CD14-positive monocyte (primary cell): Measurements from ENCODE around the gene YES1. TPM values are rescaled to one million over a fixed set of nuclear protein-coding genes. Genes with fewer than 3 reads are reported as not detected.

Source experiments
- DNase-seq, 3 donors: peaks; one replicate each; pipeline ENCODE4 v3.0.0-alpha.2; 2011 to 2022
- H2AFZ ChIP-seq: 2 replicates; pipeline ENCODE4 v1.6.0; 2012; ENCODE audit warnings: mild to moderate bottlenecking, low read depth, low read length, inconsistent platforms; ENCODE audit not compliant: insufficient read depth, poor library complexity, severe bottlenecking
- H3K27ac ChIP-seq, 2 donors: 1 replicate in 1 of 2; 2 replicates in 1 of 2; pipeline ENCODE4 v1.5.1; 2012 to 2013; ENCODE audit warnings: low read length in 2 of 2, control low read depth in 1 of 2, inconsistent platforms in 1 of 2, low read depth in 1 of 2, mild to moderate bottlenecking in 1 of 2
- H3K27me3 ChIP-seq, 2 donors: one replicate each; pipeline versions ENCODE4 v1.6.0 to v1.6.1; 2011 to 2013; ENCODE audit warnings: low read length in 2 of 2; ENCODE audit not compliant: control insufficient read depth in 2 of 2, insufficient read depth in 2 of 2
- H3K36me3 ChIP-seq, 2 donors: replicated peaks in 1 of 2; 1 replicate in 1 of 2; 2 replicates in 1 of 2; pipeline versions ENCODE4 v1.5.1 to v1.6.1; 2012 to 2013; ENCODE audit warnings: low read length in 2 of 2, control low read depth in 1 of 2, inconsistent platforms in 1 of 2, mild to moderate bottlenecking in 1 of 2; ENCODE audit not compliant: insufficient read depth in 2 of 2, control insufficient read depth in 1 of 2
- H3K4me1 ChIP-seq, 2 donors: 1 replicate in 1 of 2; 2 replicates in 1 of 2; pipeline versions ENCODE4 v1.5.1 to v1.6.1; 2012 to 2013; ENCODE audit warnings: low read length in 2 of 2, control low read depth in 1 of 2, inconsistent platforms in 1 of 2, mild to moderate bottlenecking in 1 of 2, moderate library complexity in 1 of 2; ENCODE audit not compliant: insufficient read depth in 2 of 2, control insufficient read depth in 1 of 2
- H3K4me2 ChIP-seq: replicated peaks from 2 replicates; pipeline ENCODE3; 2012; ENCODE audit warnings: low read length, moderate library complexity, mild to moderate bottlenecking; ENCODE audit not compliant: poor library complexity, severe bottlenecking; ENCODE audit errors: extremely low read depth
- H3K4me3 ChIP-seq, 3 experiments: fragments of 200-600 bp in 1 of 3; sonication (generic) in 1 of 3; replicated peaks in 1 of 3; 1 replicate in 2 of 3; 2 replicates in 1 of 3; pipeline ENCODE4 v1.5.1; 2011 to 2013; ENCODE audit warnings: low read length in 3 of 3, mild to moderate bottlenecking in 3 of 3, control low read depth in 2 of 3, low read depth in 2 of 3, inconsistent platforms in 1 of 3, moderate library complexity in 1 of 3
- H3K79me2 ChIP-seq: 2 replicates; pipeline ENCODE4 v1.6.0; 2012; ENCODE audit warnings: mild to moderate bottlenecking, control low read depth, inconsistent platforms, low read length, moderate library complexity; ENCODE audit not compliant: insufficient read depth
- H3K9ac ChIP-seq: 2 replicates; pipeline ENCODE4 v1.6.0; 2017; ENCODE audit warnings: low read length, mild to moderate bottlenecking; ENCODE audit not compliant: insufficient read depth, poor library complexity, severe bottlenecking
- H3K9me3 ChIP-seq, 2 donors: replicated peaks in 1 of 2; 1 replicate in 1 of 2; 2 replicates in 1 of 2; pipeline versions ENCODE4 v1.5.1 to v1.6.1; 2012 to 2013; ENCODE audit warnings: low read length in 2 of 2, control low read depth in 1 of 2; ENCODE audit not compliant: control insufficient read depth in 1 of 2, insufficient read depth in 1 of 2
- H4K20me1 ChIP-seq: 2 replicates; pipeline ENCODE4 v1.6.0; 2012; ENCODE audit warnings: mild to moderate bottlenecking, low read length, control low read depth, moderate library complexity; ENCODE audit not compliant: insufficient read depth
- H3K27ac Mint-ChIP-seq, 7 donors: one replicate each; pipeline ENCODE4 v1.8.0; 2020; ENCODE audit warnings: mild to moderate bottlenecking in 7 of 7, mixed read lengths in 7 of 7, moderate library complexity in 6 of 7, inconsistent platforms in 2 of 7
- H3K27me3 Mint-ChIP-seq, 3 donors: one replicate each; pipeline ENCODE4 v1.8.0; 2021 to 2022; ENCODE audit warnings: low read depth in 3 of 3, mild to moderate bottlenecking in 3 of 3, mixed read lengths in 3 of 3, moderate library complexity in 3 of 3, inconsistent platforms in 1 of 3
- H3K36me3 Mint-ChIP-seq, 2 donors: one replicate each; pipeline ENCODE4 v1.8.0; 2020; ENCODE audit warnings: mixed read lengths in 2 of 2, inconsistent platforms in 1 of 2, mild to moderate bottlenecking in 1 of 2
- H3K4me1 Mint-ChIP-seq: one replicate; pipeline ENCODE4 v1.8.0; 2020; ENCODE audit warnings: mild to moderate bottlenecking, mixed read lengths
- H3K4me3 Mint-ChIP-seq, 2 donors: one replicate each; pipeline ENCODE4 v1.8.0; 2020; ENCODE audit warnings: mild to moderate bottlenecking in 2 of 2, mixed read lengths in 2 of 2, moderate library complexity in 1 of 2
- H3K9me3 Mint-ChIP-seq, 7 donors: one replicate each; pipeline ENCODE4 v1.8.0; 2020 to 2022; ENCODE audit warnings: mixed read lengths in 7 of 7, mild to moderate bottlenecking in 6 of 7, moderate library complexity in 6 of 7, inconsistent platforms in 2 of 7
- WGBS: methylation state at CpG from one replicate; pipeline ENCODE4 v1.1.5; 2013; ENCODE audit warnings: missing lambda C conversion rate; ENCODE audit not compliant: insufficient coverage; 5-methylcytosine and 5-hydroxymethylcytosine counted together
- intact Hi-C, 2 donors: fragments of 100-400 bp; cut with micrococcal nuclease; formaldehyde crosslinking; loops; one replicate each; pipeline versions ENCODE4 v1.15.0 to v1.15.1; 2023
- polyA plus RNA-seq, 3 donors: library from polyadenylated mRNA; depleted of rRNA in 1 of 3; unstranded in 2 of 3; stranded (reverse) in 1 of 3; fragments of 300-500 nt in 2 of 3; fragments of >200 nt in 1 of 3; fragmentation: Illumina TruSeq in 2 of 3; gene quantifications; 1 replicate in 2 of 3; 2 replicates in 1 of 3; pipeline ENCODE4 v1.2.3, GENCODE V29; 2012 to 2021
- TF ChIP-seq, protein P1 (sequence below): fragments of 200-600 bp; IDR thresholded peaks from one replicate; pipeline ENCODE4 v1.8.0; 2022; ENCODE audit warnings: antibody characterized with exemption, mild to moderate bottlenecking

Gene YES1
- polyA plus RNA-seq, 3 donors: not detected

DNA sequence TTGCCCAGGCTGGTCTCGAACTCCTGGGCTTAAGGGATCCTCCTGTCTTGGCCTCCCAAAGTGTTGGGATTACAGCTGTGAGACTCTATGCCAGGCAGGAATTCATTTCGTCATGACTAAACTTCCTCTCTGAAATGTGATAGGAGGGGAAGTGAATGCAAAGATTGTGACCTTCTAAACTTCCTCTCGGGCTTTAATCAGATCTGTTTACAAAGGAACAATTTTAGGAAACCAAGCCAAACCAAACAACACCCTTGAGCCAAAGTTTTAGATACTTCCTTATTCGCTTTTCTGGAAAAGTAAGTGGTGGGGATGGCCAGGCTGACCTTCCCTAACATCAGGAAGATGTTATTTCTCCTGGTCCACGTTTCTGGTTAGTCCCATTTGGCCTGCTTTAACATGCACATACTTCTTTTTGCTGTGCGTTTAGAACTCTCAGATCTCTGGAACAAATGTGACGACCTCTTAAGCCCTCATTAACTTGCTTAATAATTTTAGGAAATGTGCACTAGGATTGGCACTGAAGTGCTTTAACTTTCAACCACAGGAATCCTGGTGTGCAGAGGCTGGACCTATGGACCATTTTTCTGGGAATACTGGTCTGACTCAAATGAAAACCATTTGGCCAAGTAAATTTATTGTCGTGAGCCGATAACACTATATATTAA is 33.2 kb upstream of the YES1 start:
- H3K79me2 ChIP-seq: no peaks in the 10 kb centered on the region
- no peak overlapping the region for H3K9ac ChIP-seq
- peak in 2 of 3 donors; percentile 34 to 47 for DNase-seq
- TF ChIP-seq, protein P1, sequence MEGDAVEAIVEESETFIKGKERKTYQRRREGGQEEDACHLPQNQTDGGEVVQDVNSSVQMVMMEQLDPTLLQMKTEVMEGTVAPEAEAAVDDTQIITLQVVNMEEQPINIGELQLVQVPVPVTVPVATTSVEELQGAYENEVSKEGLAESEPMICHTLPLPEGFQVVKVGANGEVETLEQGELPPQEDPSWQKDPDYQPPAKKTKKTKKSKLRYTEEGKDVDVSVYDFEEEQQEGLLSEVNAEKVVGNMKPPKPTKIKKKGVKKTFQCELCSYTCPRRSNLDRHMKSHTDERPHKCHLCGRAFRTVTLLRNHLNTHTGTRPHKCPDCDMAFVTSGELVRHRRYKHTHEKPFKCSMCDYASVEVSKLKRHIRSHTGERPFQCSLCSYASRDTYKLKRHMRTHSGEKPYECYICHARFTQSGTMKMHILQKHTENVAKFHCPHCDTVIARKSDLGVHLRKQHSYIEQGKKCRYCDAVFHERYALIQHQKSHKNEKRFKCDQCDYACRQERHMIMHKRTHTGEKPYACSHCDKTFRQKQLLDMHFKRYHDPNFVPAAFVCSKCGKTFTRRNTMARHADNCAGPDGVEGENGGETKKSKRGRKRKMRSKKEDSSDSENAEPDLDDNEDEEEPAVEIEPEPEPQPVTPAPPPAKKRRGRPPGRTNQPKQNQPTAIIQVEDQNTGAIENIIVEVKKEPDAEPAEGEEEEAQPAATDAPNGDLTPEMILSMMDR: no peak
- no peaks in the 10 kb centered on the region for H3K36me3 Mint-ChIP-seq
- peaks cover 10% of the 10 kb centered on the region for H3K4me1 Mint-ChIP-seq
- H3K9me3 ChIP-seq: no peaks in the 10 kb centered on the region
- peaks cover 0 to 5% (median 0%) of the 10 kb centered on the region in 7 donors for H3K9me3 Mint-ChIP-seq
- no peak overlapping the region for H3K27ac ChIP-seq
- no peak overlapping the region for H3K4me3 ChIP-seq
- H3K27me3 Mint-ChIP-seq: peaks cover 30 to 45% (median 32%) of the 10 kb centered on the region in 3 donors
- intact Hi-C loops: no loop called here
- H3K36me3 ChIP-seq: no peaks in the 10 kb centered on the region
- no peaks in the 10 kb centered on the region for H4K20me1 ChIP-seq
- peaks cover 10 to 11% of the 10 kb centered on the region in 2 donors for H3K4me1 ChIP-seq
- peaks cover 18 to 22% of the 10 kb centered on the region in 2 donors for H3K27me3 ChIP-seq
- H3K4me2 ChIP-seq: peak overlapping the region; percentile 16
- peak overlapping the region in 1 of 7 donors; percentile 58 for H3K27ac Mint-ChIP-seq
- no peak overlapping the region for H2AFZ ChIP-seq
- no CpG with 5 or more reads among the region's 9 CpGs for WGBS
- H3K4me3 Mint-ChIP-seq: no peak overlapping the region

DNA sequence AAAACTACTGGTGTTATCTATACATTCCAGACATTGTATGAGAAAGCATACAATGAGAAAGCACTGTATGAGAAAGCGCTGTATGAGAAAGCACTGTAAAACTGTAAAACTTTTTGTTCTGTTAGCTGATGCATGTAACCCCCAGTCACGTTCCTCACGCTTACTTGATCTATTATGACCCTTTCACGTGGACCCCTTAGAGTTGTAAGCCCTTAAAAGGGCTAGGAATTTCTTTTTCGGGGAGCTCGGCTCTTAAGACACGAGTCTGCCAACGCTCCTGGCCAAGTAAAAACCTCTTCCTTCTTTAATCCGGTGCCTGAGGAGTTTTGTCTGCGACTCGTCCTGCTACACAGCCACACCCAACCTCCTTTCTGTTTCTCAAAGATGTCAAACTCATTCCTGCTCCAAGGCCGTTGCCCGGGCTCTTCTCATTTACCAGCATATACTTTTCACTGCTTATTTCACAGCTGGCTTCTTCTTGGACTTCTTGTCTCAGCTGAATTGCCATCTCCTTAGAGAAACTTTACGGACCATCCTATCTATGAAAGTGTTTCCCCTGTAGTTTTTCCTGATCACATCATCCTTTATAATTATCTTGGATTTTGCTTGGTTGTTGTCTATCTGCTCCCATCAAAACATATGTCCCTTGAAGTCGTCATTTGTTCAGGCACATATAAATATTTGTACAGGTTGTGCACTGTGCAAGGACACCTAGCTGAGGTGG is 29.8 kb upstream of the YES1 start:
- Histone ChIP-seq H3K79me2 (no peaks in the 10 kb centered on the region), H3K9me3 (no peaks in the 10 kb centered on the region), H3K36me3 (no peaks in the 10 kb centered on the region), H3K27me3 (peaks cover 36 to 39% of the 10 kb centered on the region in 2 donors), H3K4me1 (peaks cover 10 to 11% of the 10 kb centered on the region in 2 donors), H3K9ac (no peak overlapping the region), H3K4me2 (no peak overlapping the region), H3K27ac (no peak overlapping the region), H4K20me1 (no peaks in the 10 kb centered on the region), H2AFZ (no peak overlapping the region), H3K4me3 (no peak overlapping the region)
- Mint-ChIP-seq H3K9me3 (peaks cover 0 to 2% (median 0%) of the 10 kb centered on the region in 7 donors), H3K27me3 (peaks cover 44 to 61% (median 50%) of the 10 kb centered on the region in 3 donors), H3K36me3 (no peaks in the 10 kb centered on the region), H3K4me3 (peak overlapping the region in 1 of 2 donors; percentile 62), H3K27ac (no peak overlapping the region), H3K4me1 (peaks cover 10% of the 10 kb centered on the region)
- DNase-seq: no peak
- TF ChIP-seq, protein P1: no peak
- 72% methylated on average over 9 of the region's 15 CpGs for WGBS
- intact Hi-C loops: no loop called here
